Neural cell (in vitro differentiated cells): ENCODE results near the gene RAB27B. TPM values are rescaled to one million over a fixed set of nuclear protein-coding genes. Genes with fewer than 3 reads are reported as not detected.

Experiments
- H2AFZ ChIP-seq: fragments of 200-600, 300-800 bp; sonication (generic), shearing (Covaris generic); 2 replicates; pipeline ENCODE4 v1.6.0; 2014; ENCODE audit warnings: low read depth, mild to moderate bottlenecking, antibody characterized with exemption, low read length, moderate library complexity
- H3F3A ChIP-seq: fragments of 200-600 bp; shearing (Covaris generic); 2 replicates; pipeline ENCODE4 v1.6.1; 2016; ENCODE audit warnings: mild to moderate bottlenecking, moderate library complexity, mixed read lengths, antibody characterized with exemption, low read length; ENCODE audit not compliant: insufficient read depth, poor library complexity, severe bottlenecking
- H3K27ac ChIP-seq: fragments of 200-600, 300-800 bp; sonication (generic), shearing (Covaris generic); 2 replicates; pipeline ENCODE4 v1.5.1; 2014; ENCODE audit warnings: mild to moderate bottlenecking, low read length, moderate library complexity
- H3K27me3 ChIP-seq: fragments of 300-800, 200-600 bp; sonication (generic), shearing (Covaris generic); 2 replicates; pipeline ENCODE4 v1.6.0; 2014; ENCODE audit warnings: mild to moderate bottlenecking, low read depth, low read length, moderate library complexity; ENCODE audit not compliant: insufficient read depth
- H3K36me3 ChIP-seq: fragments of 300-800, 200-600 bp; sonication (generic), shearing (Covaris generic); 2 replicates; pipeline ENCODE4 v1.5.1; 2014; ENCODE audit warnings: mild to moderate bottlenecking, antibody characterized with exemption, low read length, moderate library complexity; ENCODE audit not compliant: insufficient read depth
- H3K4me2 ChIP-seq: fragments of 300-800, 200-600 bp; sonication (generic), shearing (Covaris generic); 2 replicates; pipeline ENCODE4 v1.6.0; 2014; ENCODE audit warnings: mild to moderate bottlenecking, low read length
- H3K4me3 ChIP-seq: fragments of 300-800, 200-600 bp; sonication (generic), shearing (Covaris generic); 2 replicates; pipeline ENCODE4 v1.5.1; 2014; ENCODE audit warnings: mild to moderate bottlenecking, low read length, moderate library complexity
- H3K79me2 ChIP-seq: fragments of 200-600 bp; shearing (Covaris generic); replicated peaks from 2 replicates; pipeline ENCODE4 v1.6.0; 2014; ENCODE audit warnings: mild to moderate bottlenecking, low read length, moderate library complexity; ENCODE audit not compliant: insufficient read depth
- H3K9ac ChIP-seq: fragments of 300-800, 200-600 bp; sonication (generic), shearing (Covaris generic); 2 replicates; pipeline ENCODE4 v1.6.1; 2016; ENCODE audit warnings: mild to moderate bottlenecking, low read length, mixed read lengths
- H3K9me2 ChIP-seq: fragments of 200-600 bp; shearing (Covaris generic); 2 replicates; pipeline ENCODE4 v1.6.1; 2016; ENCODE audit warnings: mild to moderate bottlenecking, low read length, mixed read lengths; ENCODE audit not compliant: insufficient read depth
- H3K9me3 ChIP-seq: fragments of 200-600, 300-800 bp; sonication (generic), shearing (Covaris generic); 2 replicates; pipeline ENCODE4 v1.6.1; 2016; ENCODE audit warnings: mild to moderate bottlenecking, mixed run types, low read length, moderate library complexity, mixed read lengths
- H4K20me1 ChIP-seq: fragments of 200-600 bp; shearing (Covaris generic); 2 replicates; pipeline ENCODE4 v1.6.1; 2016; ENCODE audit warnings: mild to moderate bottlenecking, mixed run types; ENCODE audit not compliant: insufficient read depth
- CTCF ChIP-seq: fragments of 450-650 bp; IDR thresholded peaks from 2 replicates; pipeline ENCODE4 v1.5.1; 2014; ENCODE audit warnings: antibody characterized with exemption, mild to moderate bottlenecking, moderate library complexity; ENCODE audit not compliant: poor library complexity, severe bottlenecking
- EP300 ChIP-seq: fragments of 450-650 bp; conservative IDR thresholded peaks from 2 replicates; pipeline ENCODE4 v1.6.1; 2014; ENCODE audit warnings: antibody characterized with exemption, mild to moderate bottlenecking, moderate library complexity; ENCODE audit not compliant: poor library complexity, severe bottlenecking
- EZH2 ChIP-seq: fragments of 200-600, 300-800 bp; shearing (Covaris generic), sonication (generic); IDR thresholded peaks from 2 replicates; pipeline ENCODE4 v1.6.1; 2014; ENCODE audit warnings: antibody characterized with exemption, low read length, borderline replicate concordance, mild to moderate bottlenecking; ENCODE audit not compliant: insufficient read depth, poor library complexity, severe bottlenecking
- MXI1 ChIP-seq: fragments of 450-650 bp; conservative IDR thresholded peaks from 2 replicates; pipeline ENCODE4 v1.6.1; 2014; ENCODE audit warnings: antibody characterized with exemption, mild to moderate bottlenecking; ENCODE audit not compliant: poor library complexity, severe bottlenecking
- POLR2AphosphoS5 ChIP-seq: IDR thresholded peaks from 2 replicates; pipeline ENCODE4 v1.6.1; 2012
- RAD21 ChIP-seq: fragments of 450-650 bp; conservative IDR thresholded peaks from 2 replicates; pipeline ENCODE4 v1.6.1; 2014; ENCODE audit warnings: antibody characterized with exemption, mild to moderate bottlenecking, moderate library complexity
- REST ChIP-seq: IDR thresholded peaks from 2 replicates; pipeline ENCODE4 v1.6.1; 2012; ENCODE audit warnings: borderline replicate concordance
- SMC3 ChIP-seq: fragments of 450-650 bp; conservative IDR thresholded peaks from 2 replicates; pipeline ENCODE4 v1.6.1; 2014; ENCODE audit warnings: antibody characterized with exemption, mild to moderate bottlenecking, moderate library complexity; ENCODE audit not compliant: poor library complexity
- TAF1 ChIP-seq: IDR thresholded peaks from 2 replicates; pipeline ENCODE4 v1.6.1; 2012; ENCODE audit warnings: low read depth
- polyA plus RNA-seq: library from polyadenylated mRNA; depleted of rRNA; stranded (reverse); fragments of >200 nt; gene quantifications from 2 replicates; pipeline ENCODE4 v1.2.3, GENCODE V29; 2014

Gene RAB27B
- polyA plus RNA-seq, 1 donor from 2014 or later, result 37.3 TPM

GRCh38 chr18:54914816-54915215, 86.5 kb downstream of the RAB27B start:
- Histone ChIP-seq H3F3A (peaks cover 5% of the 10 kb centered on the region), H2AFZ (no peak overlapping the region), H3K4me3 (no peak overlapping the region), H3K9ac (no peak overlapping the region), H3K27me3 (no peaks in the 10 kb centered on the region), H4K20me1 (no peaks in the 10 kb centered on the region), H3K27ac (no peak overlapping the region), H3K9me3 (no peaks in the 10 kb centered on the region), H3K36me3 (no peaks in the 10 kb centered on the region), H3K4me2 (no peak overlapping the region), H3K79me2 (no peaks in the 10 kb centered on the region), H3K9me2 (no peaks in the 10 kb centered on the region)
- TF ChIP-seq MXI1 (no peak), CTCF (no peak), RAD21 (no peak), POLR2AphosphoS5 (no peak), EP300 (no peak), REST (no peak), TAF1 (no peak)

GRCh38 chr18:54916507-54916906, 88.2 kb downstream of the RAB27B start:
- H3K27me3 ChIP-seq, result no peaks in the 10 kb centered on the region
- TF ChIP-seq EZH2 (no peak), RAD21 (no peak), REST (no peak), CTCF (no peak), SMC3 (no peak), MXI1 (no peak), TAF1 (no peak), EP300 (no peak), POLR2AphosphoS5 (no peak)
- no peaks in the 10 kb centered on the region for H3K36me3 ChIP-seq
- H3F3A ChIP-seq, result peaks cover 5% of the 10 kb centered on the region
- no peaks in the 10 kb centered on the region for H3K9me3 ChIP-seq
- no peaks in the 10 kb centered on the region for H4K20me1 ChIP-seq
- no peaks in the 10 kb centered on the region for H3K79me2 ChIP-seq
- H3K27ac ChIP-seq, result no peak overlapping the region
- no peak overlapping the region for H3K4me3 ChIP-seq
- no peak overlapping the region for H2AFZ ChIP-seq
- H3K4me2 ChIP-seq, result no peak overlapping the region
- no peak overlapping the region for H3K9ac ChIP-seq
- no peaks in the 10 kb centered on the region for H3K9me2 ChIP-seq
